HG02884 (cell line): Measurements from ENCODE around the gene ITPR1.

Source experiments
- ATAC-seq: cut with Tn5 transposase; IDR thresholded peaks from one replicate; pipeline ENCODE4 v1.9.1; 2021; ENCODE audit warnings: mild to moderate bottlenecking, moderate library complexity; ENCODE audit not compliant: unreplicated experiment

Gene ITPR1

DNA sequence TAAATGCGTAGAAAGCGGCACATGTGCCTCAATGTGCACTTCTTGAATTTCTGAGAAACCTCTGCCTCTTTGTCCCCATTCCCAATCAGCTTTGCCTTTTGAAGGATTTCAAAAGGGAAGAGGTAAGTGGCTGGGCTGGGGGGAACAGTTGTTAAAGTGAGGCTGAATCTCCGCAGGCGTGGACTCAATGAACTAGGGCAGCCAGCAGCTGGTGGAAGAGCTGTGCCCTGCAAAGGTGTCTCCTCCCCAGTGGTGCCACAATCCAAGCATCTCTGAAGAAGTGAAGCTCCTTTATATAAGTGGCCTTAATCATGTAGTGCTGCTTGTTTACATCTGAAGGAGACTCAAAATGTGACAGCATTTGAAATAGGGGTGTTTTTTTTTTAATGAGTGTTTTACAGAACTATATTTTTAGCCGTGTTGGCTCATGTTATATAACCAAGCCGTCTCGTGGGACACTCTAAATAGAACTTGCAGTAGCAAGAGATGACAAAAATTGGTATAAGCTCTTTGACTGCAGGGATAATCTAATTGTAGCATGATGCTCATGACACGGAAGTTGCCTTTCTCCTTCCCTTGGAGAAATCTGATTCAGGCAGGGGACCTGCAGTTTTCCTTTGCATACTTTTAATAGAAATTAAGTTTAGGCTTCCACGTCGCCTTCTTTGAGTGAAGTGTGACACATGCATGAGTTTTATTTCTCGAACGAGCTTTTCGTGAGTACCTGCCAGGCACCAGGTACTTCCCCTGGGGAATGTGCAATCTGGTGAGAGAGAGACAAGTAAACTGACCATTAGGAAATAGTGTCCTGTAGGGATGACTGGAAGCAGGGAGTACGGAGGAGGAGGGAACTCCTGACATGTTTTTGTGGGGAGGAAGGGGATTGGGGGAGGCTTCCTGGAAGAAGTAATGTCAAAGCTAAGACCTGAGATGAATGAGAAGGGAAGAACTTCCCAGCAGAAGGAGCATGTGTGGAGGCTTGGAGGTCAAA lies 306.4 kb downstream of the ITPR1 start:
- no peak for ATAC-seq

DNA sequence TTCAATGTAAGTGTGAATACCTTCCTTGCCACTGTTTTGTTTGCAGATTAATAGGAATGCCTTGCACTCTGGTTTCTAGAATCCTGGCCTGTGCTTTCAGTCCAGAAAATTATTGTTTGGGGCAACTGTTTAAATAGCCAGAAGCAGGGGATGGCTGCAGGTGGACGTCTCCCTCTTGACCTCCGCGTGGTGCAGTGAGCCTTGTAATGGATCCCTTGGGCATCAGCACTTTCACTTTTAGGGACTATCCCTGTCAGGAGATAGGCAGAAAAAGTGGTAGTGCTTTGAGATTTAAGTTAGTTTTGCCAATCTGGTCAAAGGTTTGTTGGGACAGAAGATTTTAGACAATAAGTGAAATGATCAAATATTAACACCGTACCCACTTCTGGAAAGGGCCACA lies 307.4 kb downstream of the ITPR1 start:
- ATAC-seq: no peak

DNA sequence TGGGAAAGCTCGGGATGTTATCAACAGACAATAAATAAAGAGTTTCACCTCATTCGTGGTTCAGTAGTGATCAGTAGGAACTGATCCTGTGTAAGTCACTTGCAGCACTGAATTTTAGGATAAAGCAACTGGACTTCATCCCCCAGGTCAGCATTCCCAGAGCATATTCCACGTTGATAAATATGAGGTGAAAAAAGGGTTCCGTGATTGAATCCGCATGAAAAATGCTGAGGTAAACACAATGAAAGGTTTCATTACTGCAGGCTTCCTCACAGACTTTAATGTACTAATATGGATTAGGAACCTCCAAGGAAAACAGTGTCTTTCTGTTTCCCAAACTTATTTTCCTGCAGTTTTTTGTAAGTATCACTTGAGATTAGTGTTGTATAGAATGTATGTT lies 308.7 kb downstream of the ITPR1 start:
- ATAC-seq: no peak

DNA sequence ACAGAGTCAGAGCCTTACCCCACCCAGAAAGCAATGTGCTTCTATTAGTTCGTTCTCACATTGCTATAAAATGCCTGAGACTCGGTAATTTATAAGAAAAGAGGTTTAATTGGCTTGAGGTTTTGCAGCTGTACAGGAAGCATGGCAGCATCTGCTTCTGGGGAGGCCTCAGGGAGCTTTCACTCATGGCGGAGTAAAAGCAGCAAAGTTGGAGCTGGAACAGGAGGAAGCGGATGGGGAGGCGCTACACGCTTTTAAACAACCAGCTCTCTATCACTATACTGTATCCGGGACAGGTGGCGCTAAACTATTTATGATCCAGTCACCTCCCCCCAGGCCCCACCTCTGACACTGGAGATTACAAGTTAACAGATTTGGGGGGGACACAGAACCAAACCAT lies 309.8 kb downstream of the ITPR1 start:
- ATAC-seq: no peak

DNA sequence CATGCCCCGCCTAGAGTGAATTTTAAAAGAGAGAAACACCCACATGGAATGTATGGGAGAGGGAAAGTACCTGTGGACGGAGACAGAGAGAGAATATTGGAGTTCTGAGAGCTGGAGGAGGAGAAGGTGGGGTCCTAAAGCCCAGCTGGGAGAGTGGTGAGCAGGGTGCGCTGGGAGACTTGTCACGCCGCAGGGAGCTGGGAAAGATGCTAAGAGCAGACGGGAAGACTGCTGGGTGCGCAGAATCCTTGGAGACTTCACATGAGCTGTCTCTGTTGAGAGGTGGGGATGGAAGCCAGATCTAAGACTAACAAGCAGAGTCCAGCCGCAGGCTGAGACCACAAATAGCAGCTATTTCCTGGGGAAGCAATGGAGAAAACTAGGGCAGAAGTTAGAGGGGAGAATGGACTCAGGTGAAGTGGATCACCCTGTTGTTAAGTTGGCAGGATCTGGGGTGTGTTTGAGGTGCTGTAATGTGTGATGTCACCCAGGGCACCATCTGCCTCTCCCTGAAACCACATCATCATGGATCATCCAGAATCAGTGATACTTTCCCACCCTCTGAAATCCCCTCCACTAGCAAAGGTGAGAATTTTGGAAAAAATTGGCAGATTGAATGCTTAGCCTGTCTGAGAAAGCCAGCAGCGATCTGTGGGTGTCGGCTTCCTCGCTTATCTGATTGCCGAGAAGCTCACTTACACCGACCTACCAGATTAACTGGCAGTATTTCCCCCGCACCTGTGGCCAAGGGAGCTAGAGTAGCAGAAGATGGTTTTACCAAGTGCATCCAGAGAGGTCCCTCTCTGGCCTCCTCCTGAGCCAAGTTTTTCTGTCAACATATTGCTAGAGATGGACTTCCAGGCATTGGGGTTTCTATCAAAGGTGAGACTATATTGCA lies 311.3 kb downstream of the ITPR1 start:
- ATAC-seq: no peak

DNA sequence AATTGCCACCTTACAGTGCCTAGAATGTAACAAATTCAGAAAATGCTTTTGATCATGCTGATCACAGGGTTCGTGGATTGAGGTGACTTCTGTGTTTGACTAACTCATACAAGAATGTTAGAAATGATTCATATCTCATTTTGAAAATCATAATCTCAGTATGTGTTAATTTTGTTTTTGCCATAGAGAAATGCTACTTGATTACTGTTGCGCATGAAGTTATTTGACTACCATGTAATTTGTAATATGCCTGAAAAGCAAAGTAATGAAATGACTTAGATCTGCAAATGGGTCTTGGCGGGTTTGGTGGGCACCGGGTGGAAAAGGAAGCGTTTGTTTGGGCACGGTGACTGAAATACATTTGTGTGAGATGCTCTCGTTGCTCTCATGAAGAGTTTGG lies 312.5 kb downstream of the ITPR1 start:
- no peak for ATAC-seq

DNA sequence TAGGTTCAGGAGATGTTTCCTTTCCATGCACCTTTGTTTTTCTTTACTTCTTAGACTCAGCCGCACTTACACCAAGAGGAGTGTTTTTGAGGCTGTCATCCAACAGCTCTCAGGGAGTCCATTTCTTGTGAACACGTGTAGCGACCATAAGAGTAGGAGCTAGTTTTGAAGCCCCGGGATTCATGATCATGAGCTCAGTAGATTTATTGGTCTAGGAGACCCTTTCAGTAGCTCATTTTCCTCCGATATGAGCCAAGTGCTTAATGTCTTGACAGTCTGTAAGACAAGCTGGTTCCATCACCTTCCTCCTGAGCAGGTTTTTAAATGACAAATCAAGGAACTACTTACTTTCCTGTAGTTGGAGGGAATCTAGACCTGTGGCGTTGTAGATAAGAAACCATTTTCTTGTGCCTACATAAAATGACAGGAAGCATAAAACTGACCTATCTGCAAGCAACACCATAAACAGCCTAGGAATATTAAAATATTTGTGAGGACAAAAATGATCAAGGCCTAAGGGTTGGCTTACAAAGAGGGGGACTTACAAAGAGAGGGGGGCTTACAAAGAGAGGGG lies 313.5 kb downstream of the ITPR1 start:
- no peak for ATAC-seq

DNA sequence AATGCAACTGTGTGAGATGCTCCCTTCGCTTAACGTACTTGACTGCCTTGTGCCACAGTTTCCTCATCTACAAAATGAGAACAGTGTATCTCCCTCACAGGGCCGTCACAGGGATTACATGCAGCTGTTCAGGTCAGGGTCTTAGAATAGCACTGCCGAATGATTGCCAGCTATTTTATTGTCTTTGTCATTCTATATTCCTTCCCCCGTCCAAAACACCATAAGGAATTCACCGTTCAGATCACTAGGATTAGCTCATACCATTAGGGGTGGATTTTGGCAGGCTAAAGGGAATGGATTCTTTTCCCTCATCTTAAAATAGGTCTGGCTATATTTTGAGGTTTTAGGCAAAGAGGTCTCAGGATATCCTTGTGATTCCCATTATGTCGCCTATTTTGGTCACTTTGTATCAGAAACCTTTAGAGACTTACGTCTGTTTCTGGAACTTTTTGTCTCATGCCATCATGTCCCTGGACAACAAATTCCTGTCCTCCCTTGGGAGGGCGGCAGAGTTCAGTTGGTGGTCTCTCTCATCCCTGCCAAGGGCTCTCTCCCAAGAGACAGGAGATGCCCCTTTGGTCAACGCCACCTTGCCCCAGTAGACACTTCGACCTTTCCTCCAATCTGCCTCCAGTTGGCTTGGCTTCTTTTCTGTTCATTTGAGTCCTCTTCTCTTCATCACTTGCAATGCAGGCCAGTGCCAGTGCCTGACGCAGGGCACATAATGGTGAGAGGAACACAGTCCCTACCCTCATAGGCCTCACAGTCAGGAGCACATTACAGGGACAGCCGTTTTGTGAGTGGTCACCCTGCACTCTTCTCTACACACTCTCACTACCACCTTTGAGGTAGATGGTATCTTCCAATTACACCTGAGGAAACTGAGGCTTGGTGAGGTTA lies 314.5 kb downstream of the ITPR1 start:
- no peak for ATAC-seq

DNA sequence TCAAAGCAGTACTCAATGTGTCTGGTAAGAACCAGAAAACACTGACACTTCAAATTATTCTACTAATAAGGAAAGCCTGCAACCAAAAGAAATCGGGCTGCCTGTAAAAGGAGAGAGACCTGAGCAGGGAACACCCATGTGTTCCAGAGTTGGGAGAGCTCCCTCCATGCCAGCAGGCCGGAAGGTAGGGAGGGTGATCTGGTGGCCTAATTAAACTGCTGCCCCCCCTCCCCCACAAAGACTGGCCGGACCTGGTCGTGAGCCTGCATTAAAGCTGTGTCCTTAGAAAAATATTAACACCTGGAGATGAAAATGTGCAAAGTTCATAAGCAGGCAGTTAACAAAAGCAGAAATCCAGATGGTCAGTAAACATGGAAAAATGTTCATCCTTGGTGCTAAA lies 315.5 kb downstream of the ITPR1 start:
- ATAC-seq: no peak

DNA sequence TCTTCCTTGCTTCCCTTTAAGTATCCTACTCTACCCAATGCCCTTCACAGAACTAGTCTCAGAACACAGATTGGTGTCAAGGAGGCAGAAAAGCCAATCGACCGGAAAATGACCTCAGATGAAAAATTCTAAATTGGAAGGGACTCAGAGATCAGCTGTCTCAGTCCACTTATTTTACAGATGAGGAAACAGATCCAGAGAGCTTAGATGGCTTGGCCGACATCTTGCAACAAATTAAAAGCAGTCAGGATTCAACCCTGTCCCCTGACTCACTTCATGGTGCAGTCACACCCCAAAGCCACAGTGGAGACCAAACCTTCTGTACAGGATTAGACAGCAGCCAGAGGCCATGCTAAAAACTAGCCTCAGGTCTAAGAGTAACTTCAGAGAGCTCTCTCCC lies 316.8 kb downstream of the ITPR1 start:
- ATAC-seq: no peak

DNA sequence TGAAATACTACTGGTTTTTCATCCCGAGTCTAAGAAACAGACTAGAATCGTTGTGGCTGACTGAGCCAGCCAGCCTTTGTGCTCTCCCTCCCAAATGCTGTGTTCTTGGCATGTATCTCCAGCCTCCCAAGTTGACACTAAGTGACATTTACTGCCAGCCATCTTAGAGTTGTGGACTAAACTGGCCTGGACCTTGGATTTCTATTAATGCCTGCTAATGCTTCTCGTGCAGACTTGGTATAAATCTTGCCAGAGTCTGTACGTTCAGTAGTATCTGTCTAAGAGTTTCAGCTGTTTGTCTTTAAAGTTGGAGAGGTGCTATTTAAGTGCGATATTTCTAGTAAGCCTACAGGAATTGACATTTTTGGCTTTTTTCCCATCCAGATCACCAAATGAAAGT lies 319.4 kb downstream of the ITPR1 start:
- ATAC-seq: no peak

DNA sequence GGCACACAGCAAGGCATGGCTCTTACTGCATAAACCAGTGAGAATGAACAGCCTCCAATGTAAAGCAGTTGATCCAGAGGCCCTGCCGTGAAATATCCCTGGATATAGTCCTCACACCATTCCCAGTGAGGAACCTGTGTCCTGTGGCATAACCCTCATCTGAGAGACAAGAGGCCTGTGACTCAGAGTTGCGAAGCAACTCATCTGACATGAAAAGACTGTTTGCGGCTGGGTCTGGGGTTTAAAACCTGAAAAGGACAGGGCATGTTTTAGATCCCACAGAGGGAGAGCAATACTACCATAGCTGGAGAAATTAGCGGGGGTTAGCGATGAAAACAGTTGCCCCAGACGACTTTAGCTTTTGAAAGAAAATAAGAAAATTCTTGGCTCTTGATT lies 320.8 kb downstream of the ITPR1 start:
- no peak for ATAC-seq

DNA sequence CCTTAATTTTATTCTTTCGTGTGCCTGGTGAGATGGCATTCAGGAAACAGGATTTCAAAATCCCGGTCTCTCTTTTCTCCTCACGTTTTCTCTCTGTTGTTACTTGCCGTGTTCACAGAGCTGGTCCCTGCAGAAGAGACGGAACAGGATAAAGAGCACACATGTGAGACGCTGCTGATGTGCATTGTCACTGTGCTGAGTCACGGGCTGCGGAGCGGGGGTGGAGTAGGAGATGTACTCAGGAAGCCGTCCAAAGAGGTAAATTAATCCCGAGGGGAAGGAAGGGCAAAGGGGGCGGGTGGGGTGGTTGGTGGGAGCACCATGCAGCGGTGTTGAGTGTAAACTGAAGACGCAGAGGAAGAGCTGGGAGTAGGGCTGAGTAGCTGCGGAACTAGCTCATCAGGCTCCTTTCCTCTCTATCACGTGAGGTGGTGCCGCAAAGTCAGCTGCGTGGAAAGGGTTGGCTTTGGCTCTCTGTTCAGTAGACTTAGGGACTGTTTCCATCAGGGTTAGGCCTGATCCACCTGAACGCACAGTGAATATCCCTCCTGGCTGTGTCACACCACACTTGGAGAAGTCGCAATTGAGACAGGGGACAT lies 321.3 kb downstream of the ITPR1 start:
- no peak for ATAC-seq

DNA sequence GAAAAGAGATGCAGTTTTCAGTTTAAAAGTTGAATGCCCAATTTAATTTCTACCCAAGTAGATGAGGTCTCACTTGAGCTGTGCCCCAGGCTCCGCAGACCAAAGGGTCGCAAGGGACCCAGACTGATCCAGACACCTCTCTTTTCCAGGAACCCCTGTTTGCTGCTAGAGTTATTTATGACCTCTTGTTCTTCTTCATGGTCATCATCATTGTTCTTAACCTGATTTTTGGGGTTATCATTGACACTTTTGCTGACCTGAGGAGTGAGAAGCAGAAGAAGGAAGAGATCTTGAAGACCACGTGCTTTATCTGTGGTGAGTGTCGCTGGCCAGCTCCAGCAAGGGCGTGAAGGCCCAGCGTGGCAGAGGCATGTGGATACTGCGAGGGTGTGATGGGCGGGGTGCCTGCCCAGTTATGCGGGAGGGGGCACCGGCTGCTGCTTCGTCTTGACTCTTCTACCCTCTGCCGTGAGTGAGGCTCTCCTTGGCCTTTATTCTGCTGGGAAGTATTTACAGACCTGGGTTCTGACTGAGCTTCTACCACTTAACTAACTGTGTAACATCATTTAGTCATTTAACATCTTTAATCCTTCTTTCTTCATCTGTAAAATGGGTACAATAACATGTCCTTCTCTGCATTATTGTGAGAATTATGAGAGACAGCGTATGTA lies 321.9 kb downstream of the ITPR1 start:
- ATAC-seq: no peak

DNA sequence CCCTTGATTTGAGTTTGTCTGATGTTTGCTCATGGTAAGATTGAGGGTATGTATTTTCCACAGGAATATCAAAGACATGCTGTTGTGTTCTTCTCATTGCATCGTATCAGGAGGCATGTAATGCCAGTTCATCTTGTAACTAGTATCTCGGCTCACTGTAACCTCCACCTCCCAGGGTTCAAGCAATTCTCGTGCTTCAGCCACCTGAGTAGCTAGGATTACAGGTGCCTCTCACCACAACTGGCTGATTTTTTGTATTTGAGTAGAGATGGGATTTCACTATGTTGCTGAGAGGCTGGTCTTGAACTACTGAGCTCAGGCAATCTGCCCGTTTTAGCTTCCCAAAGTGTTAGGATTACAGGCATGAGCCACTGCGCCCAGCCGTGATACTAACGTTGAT lies 323.2 kb downstream of the ITPR1 start:
- ATAC-seq: no peak

DNA sequence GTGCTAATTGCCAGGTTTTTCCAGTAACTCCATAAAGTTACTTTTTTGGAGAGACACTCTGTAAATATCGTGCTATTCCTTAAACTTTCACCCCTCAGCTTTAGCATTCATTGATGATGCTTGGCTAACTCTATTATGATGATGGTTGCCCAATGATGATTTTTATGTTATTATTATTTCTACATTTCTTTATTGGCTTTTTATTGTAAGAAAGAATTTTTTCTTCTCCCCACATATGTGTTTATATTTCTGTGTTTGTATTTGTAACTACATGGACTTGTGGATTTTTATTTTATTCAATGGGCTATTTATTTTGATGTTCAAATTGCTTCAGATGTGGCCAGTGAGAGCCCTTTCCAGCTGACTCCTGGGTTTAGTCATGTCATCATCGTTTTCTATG lies 323.6 kb downstream of the ITPR1 start:
- ATAC-seq: no peak

DNA sequence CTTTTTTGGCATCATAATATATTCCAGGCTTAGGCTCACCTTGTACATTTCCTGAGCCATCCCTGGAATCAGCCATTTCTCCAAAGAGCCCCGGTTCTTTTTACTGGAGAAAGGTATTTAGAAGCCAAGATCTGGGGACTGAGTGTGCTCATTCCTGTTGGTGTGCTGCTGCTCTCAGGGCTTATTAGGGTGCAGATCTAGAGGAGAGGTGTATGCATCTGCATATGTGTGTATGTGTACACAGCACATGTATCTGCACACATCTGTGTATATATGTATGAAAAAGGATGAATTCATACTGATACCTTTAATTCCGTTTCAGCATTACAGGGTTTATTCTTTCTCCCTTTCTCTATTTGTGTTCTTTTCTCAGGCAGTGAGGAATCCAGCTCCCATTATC lies 324.0 kb downstream of the ITPR1 start:
- no peak for ATAC-seq

DNA sequence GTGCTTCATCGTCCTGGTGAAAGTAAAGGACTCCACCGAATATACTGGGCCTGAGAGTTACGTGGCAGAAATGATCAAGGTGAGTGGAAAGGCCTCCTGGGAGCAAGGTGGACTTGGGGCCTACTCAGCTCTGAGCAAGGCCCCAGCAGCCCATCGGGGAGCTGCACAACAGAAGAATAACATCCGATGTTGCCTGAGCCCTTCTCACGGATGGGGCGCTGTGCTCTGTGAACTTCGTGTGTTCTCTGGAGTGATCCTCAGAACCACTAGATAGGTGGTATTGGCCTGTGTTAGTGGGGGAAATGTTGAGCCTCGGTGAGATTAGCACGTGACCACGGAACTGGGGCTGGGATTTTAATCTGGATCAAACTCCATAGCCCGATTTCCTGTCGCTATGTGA lies 325.0 kb downstream of the ITPR1 start:
- ATAC-seq: no peak

DNA sequence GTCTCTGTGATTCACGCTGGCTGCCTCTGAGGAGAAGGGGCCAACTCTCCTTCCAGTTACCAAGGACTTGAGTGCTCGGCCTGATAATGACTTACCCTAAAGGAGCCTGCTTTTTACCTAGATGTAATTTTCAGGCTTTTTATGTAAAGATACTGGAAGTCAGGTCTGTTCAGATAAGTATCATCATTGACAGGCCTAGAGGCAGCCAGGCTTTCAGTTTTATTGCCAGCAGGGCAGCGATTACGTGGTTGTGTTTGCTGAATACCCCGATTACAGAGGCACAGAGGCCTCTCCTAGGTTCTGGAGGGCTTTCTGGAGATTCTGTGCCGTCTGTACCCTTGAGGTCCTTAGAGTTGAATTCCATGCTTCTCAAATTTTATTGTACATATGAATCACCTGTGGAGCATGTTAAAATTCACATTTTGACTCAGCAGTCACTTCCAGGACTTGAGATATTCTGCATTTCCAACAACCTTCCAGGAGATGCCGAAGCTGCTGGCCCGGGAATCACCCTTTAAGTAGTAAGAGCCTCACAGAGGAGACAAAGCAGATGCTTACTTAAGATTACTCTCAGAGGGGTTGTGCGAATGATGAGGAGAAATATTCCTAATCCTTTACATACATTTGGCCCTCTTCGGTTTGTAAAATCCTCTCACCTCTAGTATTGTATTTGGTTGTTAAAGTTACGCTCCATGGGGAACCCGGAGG lies 326.0 kb downstream of the ITPR1 start:
- no peak for ATAC-seq
